DMS53 (cell line): ENCODE measurements around the gene ASB1.

Experiments
- DNase-seq: peaks from one replicate; lab custom pipeline; 2025; lab: John Stamatoyannopoulos, UW

ASB1 gene

DNA sequence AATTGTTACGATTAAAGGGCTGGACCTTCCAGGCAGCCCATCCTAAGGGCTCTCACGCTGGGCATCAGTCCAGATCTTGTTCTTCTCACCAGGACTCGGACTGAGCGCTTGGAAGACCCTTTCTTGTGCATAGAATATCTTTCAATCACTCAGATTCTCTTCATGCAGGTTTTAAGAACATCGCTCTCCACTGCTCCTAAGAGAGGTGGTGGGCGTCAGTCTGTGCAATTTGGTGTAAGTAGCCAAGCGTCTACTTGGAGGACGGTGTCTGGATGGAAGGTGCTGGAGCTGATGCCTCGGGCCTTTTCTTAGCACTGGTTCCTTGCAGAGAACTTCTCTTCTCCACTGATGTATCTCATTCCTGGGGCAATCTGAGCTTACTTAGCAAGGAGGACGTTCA, 68.7 kb downstream of the ASB1 start:
- DNase-seq = no peak

DNA sequence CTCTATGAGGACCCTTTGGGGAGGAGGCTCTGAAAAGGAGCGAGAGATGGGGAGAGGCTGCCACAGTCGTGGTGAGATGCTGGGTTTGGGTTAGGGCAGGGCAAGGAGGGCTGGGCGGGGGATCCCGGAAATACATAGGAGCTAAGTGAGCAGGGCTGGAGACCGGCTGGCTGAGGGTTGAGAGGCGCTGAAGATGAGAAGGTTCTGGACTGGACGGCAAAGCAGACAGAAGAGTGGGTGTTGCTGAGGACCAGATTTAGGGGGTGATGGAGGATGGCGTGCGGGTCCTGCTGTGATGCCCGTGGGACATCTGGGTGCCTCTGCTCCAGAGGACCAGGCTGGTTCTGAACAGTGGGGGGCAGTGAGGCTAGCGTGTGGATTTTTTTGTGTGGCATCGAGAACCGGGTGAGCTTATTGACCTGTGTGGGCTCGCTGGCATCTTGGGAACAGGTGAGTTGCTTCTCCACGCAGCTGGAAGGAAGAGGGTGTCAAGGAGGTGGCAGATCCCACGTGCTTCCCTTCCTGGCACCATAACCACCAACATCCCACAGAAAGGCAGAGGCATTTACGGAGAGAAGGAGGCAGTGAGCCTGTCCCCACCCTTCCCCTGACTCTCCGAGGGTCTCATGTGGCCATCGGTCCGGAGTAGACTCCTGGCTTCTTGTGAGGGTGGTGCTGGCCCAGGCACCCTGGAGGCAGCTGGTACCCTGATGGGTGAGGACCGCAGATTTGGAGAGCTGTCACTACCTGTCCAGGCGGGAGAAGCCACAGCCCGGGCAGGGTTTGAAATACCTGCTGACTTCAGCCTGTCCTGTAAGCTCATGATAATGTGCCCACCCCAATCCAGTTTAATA, 70.3 kb downstream of the ASB1 start:
- no peak for DNase-seq

DNA sequence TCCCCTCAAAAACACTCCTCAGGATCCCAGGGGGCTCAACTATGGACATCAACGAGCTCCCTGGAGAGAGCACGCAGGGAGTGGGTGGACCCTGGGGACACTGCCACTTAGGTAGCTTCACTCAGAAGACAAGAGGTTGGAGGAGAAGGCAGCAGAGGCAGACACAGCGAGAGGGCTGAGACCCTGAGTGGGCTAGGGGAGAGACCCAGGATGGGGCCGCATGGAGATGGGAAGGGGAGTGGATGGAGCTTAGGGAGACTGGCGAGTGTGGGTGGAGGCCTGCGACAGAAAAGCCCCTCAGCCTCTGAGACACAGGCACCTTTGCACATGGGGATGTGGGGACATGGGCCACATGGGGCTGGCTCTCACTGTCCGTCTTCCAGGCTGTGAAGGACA, 70.9 kb downstream of the ASB1 start:
- DNase-seq = no peak

DNA sequence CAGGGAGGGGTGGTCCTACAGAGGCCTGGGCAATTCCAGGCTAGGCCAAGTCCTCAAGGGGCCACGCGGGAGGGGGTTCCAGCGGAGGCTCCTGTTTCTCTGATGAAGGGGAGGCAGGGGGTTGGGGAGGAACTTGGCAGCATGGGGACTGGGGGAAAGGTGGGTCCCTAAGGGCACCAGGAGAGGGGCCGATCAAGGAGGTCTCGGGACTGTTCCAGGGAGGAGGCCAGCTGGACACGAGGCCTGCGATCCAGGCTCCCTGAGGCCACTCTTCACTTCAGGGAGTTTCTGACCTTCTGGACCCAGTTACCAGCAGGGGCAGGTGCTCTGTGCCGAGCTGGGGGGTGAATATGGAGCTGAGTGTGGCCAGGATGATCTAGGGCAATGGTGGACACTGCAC, 71.5 kb downstream of the ASB1 start:
- DNase-seq = no peak

DNA sequence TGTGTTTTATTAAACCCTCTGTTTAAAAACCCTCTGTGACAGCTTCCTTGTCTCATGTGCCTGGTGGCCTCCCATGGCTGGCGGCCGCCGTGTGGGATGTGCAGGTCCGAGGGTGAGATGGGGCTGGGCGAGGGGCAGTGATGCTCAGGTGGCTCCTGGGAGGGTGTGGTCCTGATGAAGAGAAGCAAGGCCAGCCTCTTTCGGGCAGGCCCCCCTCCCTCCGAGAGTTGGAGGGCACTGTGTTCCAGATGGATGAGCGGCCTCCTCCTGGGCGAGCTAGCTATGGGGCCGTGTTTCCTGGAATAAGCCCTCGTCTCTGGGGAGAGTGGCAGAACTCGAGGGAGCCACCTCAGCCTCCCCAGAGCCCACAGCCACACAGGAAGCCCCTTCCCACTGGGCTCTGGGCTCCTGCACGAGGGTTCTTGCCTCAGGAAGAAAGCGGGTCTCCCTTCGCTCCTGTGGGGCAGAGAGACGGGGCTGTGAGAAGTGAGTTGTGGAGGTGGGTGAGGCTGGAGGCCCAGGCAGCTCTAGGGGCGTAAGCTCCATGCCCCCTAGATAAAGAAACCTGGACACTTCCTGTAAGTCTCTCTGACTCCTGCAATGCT, 72.1 kb downstream of the ASB1 start:
- DNase-seq = no peak

DNA sequence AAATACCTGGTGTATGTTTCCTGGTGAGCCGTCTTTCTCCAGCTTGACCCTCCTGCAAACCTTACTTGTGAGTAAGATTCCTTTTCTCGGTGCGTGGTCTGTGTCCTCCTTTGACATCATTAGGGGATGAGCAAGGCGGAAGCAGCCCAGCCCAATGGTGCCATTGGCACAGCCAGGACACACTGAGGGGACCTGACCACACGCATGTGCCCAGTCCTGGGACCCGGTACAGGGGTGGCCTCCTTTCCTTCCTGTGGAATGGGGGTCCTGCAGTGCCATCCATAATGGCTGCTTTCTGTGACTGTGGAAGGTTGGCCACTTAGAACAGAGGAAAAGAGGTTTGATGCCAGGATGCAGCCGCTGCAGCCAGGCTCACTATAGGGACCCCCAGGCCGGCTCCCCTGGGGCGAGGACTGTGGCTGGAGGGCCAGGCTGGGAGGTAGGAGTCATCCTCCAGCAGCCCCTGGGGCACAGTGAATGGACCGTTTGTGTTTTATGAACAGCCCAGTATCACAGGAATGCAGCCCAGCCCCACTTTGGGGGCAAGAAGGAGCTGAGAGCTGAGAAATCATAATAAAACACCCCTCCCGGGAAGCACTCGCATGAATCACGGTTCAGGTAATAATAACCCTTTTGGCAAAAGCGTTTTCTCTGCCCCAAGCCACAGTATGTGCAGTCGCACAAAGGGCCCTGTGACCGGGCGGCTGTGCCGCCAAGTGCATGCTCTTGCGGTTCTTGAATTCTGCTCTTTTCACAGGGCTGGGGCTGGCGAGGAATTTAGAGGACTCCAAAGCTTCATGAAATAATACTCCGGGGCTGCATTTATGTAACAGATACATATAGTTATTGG, 73.2 kb downstream of the ASB1 start:
- no peak for DNase-seq

DNA sequence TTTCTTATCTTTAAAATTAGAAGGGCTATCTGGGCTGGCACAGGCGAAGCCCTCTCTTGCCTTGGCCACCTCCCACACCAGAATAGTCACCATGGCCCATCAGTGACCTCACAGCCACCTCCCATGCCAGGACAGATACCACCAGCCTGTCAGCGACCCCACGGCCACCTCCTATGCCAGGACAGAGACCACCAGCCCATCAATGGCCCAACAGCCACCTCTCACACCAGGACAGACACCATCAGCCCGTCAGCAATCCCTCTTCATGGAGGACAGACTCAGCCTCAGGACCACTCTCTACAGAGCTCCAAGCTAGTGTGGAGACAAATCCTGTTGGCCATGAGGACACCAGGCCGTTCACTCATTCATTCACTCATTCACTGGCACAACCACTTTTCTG, 74.6 kb downstream of the ASB1 start:
- no peak for DNase-seq
